Activated T-helper 9 cell treated with anti-CD3 and anti-CD28 coated beads, Interleukin-2, amount 50 U/mL, for 16 hours (primary cell): ENCODE data around the gene NELFB.

Experiments
- DNase-seq: peaks from one replicate; pipeline ENCODE4 v3.0.0-alpha.2; 2020; ENCODE audit warnings: low read depth

NELFB gene

GRCh38 chr9:137303151-137303892 lies 48.2 kb downstream of the NELFB start:
- no peak for DNase-seq

GRCh38 chr9:137303893-137304382 lies 48.8 kb downstream of the NELFB start:
- DNase-seq = no peak

- no peak for DNase-seq
Observed at GRCh38 chr9:137304383-137305059, 49.4 kb downstream of the NELFB start.

- peak; percentile 44 for DNase-seq
Observed at GRCh38 chr9:137305060-137305797, 50.1 kb downstream of the NELFB start.

- DNase-seq = no peak
Observed at GRCh38 chr9:137305798-137306065, 50.6 kb downstream of the NELFB start.

GRCh38 chr9:137306066-137306849 lies 51.1 kb downstream of the NELFB start:
- no peak for DNase-seq

GRCh38 chr9:137306850-137307254 lies 51.7 kb downstream of the NELFB start:
- no peak for DNase-seq

- no peak for DNase-seq
Observed at GRCh38 chr9:137307255-137308056, 52.3 kb downstream of the NELFB start.

GRCh38 chr9:137308057-137308619 lies 53.0 kb downstream of the NELFB start:
- DNase-seq = no peak

GRCh38 chr9:137309368-137310188 lies 54.5 kb downstream of the NELFB start:
- DNase-seq = no peak

- DNase-seq = no peak
Observed at GRCh38 chr9:137310189-137311052, 55.3 kb downstream of the NELFB start.

GRCh38 chr9:137311171-137311985 lies 56.3 kb downstream of the NELFB start:
- no peak for DNase-seq

GRCh38 chr9:137311986-137312851 lies 57.1 kb downstream of the NELFB start:
- DNase-seq = no peak

- DNase-seq = no peak
Observed at GRCh38 chr9:137312852-137313325, 57.8 kb downstream of the NELFB start.

GRCh38 chr9:137313326-137313936 lies 58.3 kb downstream of the NELFB start:
- no peak for DNase-seq

GRCh38 chr9:137313956-137314560 lies 58.9 kb downstream of the NELFB start:
- no peak for DNase-seq
